Measurements from ENCODE around the gene CHCHD3.

Gene CHCHD3

GRCh38 chr7:133077394-133077793 is 4.5 kb downstream of the CHCHD3 start:
- H3K4me1 ChIP-seq (ENCODE audit: control insufficient read depth, insufficient read depth, low read length), result peaks cover 27% of the 10 kb centered on the region
- H3K27me3 ChIP-seq (ENCODE audit: control insufficient read depth, insufficient read depth, low read length), result no peaks in the 10 kb centered on the region
- H3K36me3 ChIP-seq (ENCODE audit: control insufficient read depth, insufficient read depth, low read length), result peaks cover 4% of the 10 kb centered on the region; the same call in 1 of the 2 replicates
- H3K9ac ChIP-seq (ENCODE audit: low read length), result no peak overlapping the region
- H3K4me3 ChIP-seq (ENCODE audit: low read depth, low read length), result no peak overlapping the region
- H3K9me3 ChIP-seq (ENCODE audit: control insufficient read depth, insufficient read depth, low read depth, low read length), result no peaks in the 10 kb centered on the region
- peak overlapping the region; percentile 36; the same call in 1 of the 2 replicates for H3K27ac ChIP-seq (ENCODE audit: low read depth, low read length)

- Histone ChIP-seq H3K9ac (ENCODE audit: low read length) (no peak overlapping the region), H3K4me3 (ENCODE audit: low read depth, low read length) (no peak overlapping the region), H3K36me3 (ENCODE audit: control insufficient read depth, insufficient read depth, low read length) (peaks cover 4% of the 10 kb centered on the region; the same call in 1 of the 2 replicates), H3K27me3 (ENCODE audit: control insufficient read depth, insufficient read depth, low read length) (no peaks in the 10 kb centered on the region), H3K27ac (ENCODE audit: low read depth, low read length) (no peak overlapping the region), H3K9me3 (ENCODE audit: control insufficient read depth, insufficient read depth, low read depth, low read length) (no peaks in the 10 kb centered on the region), H3K4me1 (ENCODE audit: control insufficient read depth, insufficient read depth, low read length) (peaks cover 33% of the 10 kb centered on the region)
These were observed 5.7 kb downstream of the CHCHD3 start for GRCh38 chr7:133076142-133076541.

GRCh38 chr7:133071506-133071905 is 10.4 kb downstream of the CHCHD3 start:
- H3K27me3 ChIP-seq (ENCODE audit: control insufficient read depth, insufficient read depth, low read length), result no peaks in the 10 kb centered on the region
- no peak overlapping the region for H3K4me3 ChIP-seq (ENCODE audit: low read depth, low read length)
- peaks cover 26% of the 10 kb centered on the region for H3K36me3 ChIP-seq (ENCODE audit: control insufficient read depth, insufficient read depth, low read length)
- H3K27ac ChIP-seq (ENCODE audit: low read depth, low read length), result no peak overlapping the region
- H3K4me1 ChIP-seq (ENCODE audit: control insufficient read depth, insufficient read depth, low read length), result peaks cover 12% of the 10 kb centered on the region
- no peaks in the 10 kb centered on the region for H3K9me3 ChIP-seq (ENCODE audit: control insufficient read depth, insufficient read depth, low read depth, low read length)
- H3K9ac ChIP-seq (ENCODE audit: low read length), result no peak overlapping the region

GRCh38 chr7:133070562-133070961 is 11.3 kb downstream of the CHCHD3 start:
- no peak overlapping the region for H3K27ac ChIP-seq (ENCODE audit: low read depth, low read length)
- H3K4me3 ChIP-seq (ENCODE audit: low read depth, low read length), result 0 out of 2 replicates have a peak overlapping the region, but pooled peaks have one; percentile 7
- no peak overlapping the region for H3K9ac ChIP-seq (ENCODE audit: low read length)
- H3K36me3 ChIP-seq (ENCODE audit: control insufficient read depth, insufficient read depth, low read length), result peaks cover 28% of the 10 kb centered on the region
- peaks cover 12% of the 10 kb centered on the region for H3K4me1 ChIP-seq (ENCODE audit: control insufficient read depth, insufficient read depth, low read length)
- no peaks in the 10 kb centered on the region for H3K27me3 ChIP-seq (ENCODE audit: control insufficient read depth, insufficient read depth, low read length)
- no peaks in the 10 kb centered on the region for H3K9me3 ChIP-seq (ENCODE audit: control insufficient read depth, insufficient read depth, low read depth, low read length)

- no peaks in the 10 kb centered on the region for H3K4me1 ChIP-seq (ENCODE audit: control insufficient read depth, insufficient read depth, low read length)
- H3K36me3 ChIP-seq (ENCODE audit: control insufficient read depth, insufficient read depth, low read length), result peaks cover 24% of the 10 kb centered on the region
- H3K9me3 ChIP-seq (ENCODE audit: control insufficient read depth, insufficient read depth, low read depth, low read length), result no peaks in the 10 kb centered on the region
- no peak overlapping the region for H3K9ac ChIP-seq (ENCODE audit: low read length)
- H3K27me3 ChIP-seq (ENCODE audit: control insufficient read depth, insufficient read depth, low read length), result no peaks in the 10 kb centered on the region
- H3K27ac ChIP-seq (ENCODE audit: low read depth, low read length), result no peak overlapping the region
- H3K4me3 ChIP-seq (ENCODE audit: low read depth, low read length), result no peak overlapping the region
These were observed 16.6 kb downstream of the CHCHD3 start for GRCh38 chr7:133065301-133065700.

- peaks cover 24% of the 10 kb centered on the region for H3K36me3 ChIP-seq (ENCODE audit: control insufficient read depth, insufficient read depth, low read length)
- H3K4me1 ChIP-seq (ENCODE audit: control insufficient read depth, insufficient read depth, low read length), result 0 out of 2 replicates have a peak, but pooled peaks cover 5% of the 10 kb centered on the region
- no peak overlapping the region for H3K4me3 ChIP-seq (ENCODE audit: low read depth, low read length)
- H3K9me3 ChIP-seq (ENCODE audit: control insufficient read depth, insufficient read depth, low read depth, low read length), result no peaks in the 10 kb centered on the region
- H3K27ac ChIP-seq (ENCODE audit: low read depth, low read length), result no peak overlapping the region
- H3K9ac ChIP-seq (ENCODE audit: low read length), result no peak overlapping the region
- no peaks in the 10 kb centered on the region for H3K27me3 ChIP-seq (ENCODE audit: control insufficient read depth, insufficient read depth, low read length)
These were observed 17.6 kb downstream of the CHCHD3 start for GRCh38 chr7:133064082-133064820.

- H3K9me3 ChIP-seq (ENCODE audit: control insufficient read depth, insufficient read depth, low read depth, low read length), result no peaks in the 10 kb centered on the region
- peaks cover 9% of the 10 kb centered on the region; the same call in 1 of the 2 replicates for H3K4me1 ChIP-seq (ENCODE audit: control insufficient read depth, insufficient read depth, low read length)
- H3K27me3 ChIP-seq (ENCODE audit: control insufficient read depth, insufficient read depth, low read length), result no peaks in the 10 kb centered on the region
- no peak overlapping the region for H3K9ac ChIP-seq (ENCODE audit: low read length)
- no peak overlapping the region for H3K27ac ChIP-seq (ENCODE audit: low read depth, low read length)
- no peak overlapping the region for H3K4me3 ChIP-seq (ENCODE audit: low read depth, low read length)
- peaks cover 4% of the 10 kb centered on the region; the same call in 1 of the 2 replicates for H3K36me3 ChIP-seq (ENCODE audit: control insufficient read depth, insufficient read depth, low read length)
These were observed 20.1 kb downstream of the CHCHD3 start for GRCh38 chr7:133061792-133062191.

GRCh38 chr7:133061357-133061756 is 20.5 kb downstream of the CHCHD3 start:
- Histone ChIP-seq H3K4me3 (ENCODE audit: low read depth, low read length) (no peak overlapping the region), H3K9me3 (ENCODE audit: control insufficient read depth, insufficient read depth, low read depth, low read length) (no peaks in the 10 kb centered on the region), H3K27me3 (ENCODE audit: control insufficient read depth, insufficient read depth, low read length) (no peaks in the 10 kb centered on the region), H3K36me3 (ENCODE audit: control insufficient read depth, insufficient read depth, low read length) (0 out of 2 replicates have a peak, but pooled peaks cover under 1% of the 10 kb centered on the region), H3K4me1 (ENCODE audit: control insufficient read depth, insufficient read depth, low read length) (peaks cover 9% of the 10 kb centered on the region; the same call in 1 of the 2 replicates), H3K27ac (ENCODE audit: low read depth, low read length) (no peak overlapping the region), H3K9ac (ENCODE audit: low read length) (no peak overlapping the region)

- Histone ChIP-seq H3K27me3 (ENCODE audit: control insufficient read depth, insufficient read depth, low read length) (no peaks in the 10 kb centered on the region), H3K27ac (ENCODE audit: low read depth, low read length) (no peak overlapping the region), H3K9ac (ENCODE audit: low read length) (no peak overlapping the region), H3K4me1 (ENCODE audit: control insufficient read depth, insufficient read depth, low read length) (peaks cover 11% of the 10 kb centered on the region; the same call in 1 of the 2 replicates), H3K36me3 (ENCODE audit: control insufficient read depth, insufficient read depth, low read length) (no peaks in the 10 kb centered on the region), H3K4me3 (ENCODE audit: low read depth, low read length) (no peak overlapping the region), H3K9me3 (ENCODE audit: control insufficient read depth, insufficient read depth, low read depth, low read length) (no peaks in the 10 kb centered on the region)
These were observed 21.9 kb downstream of the CHCHD3 start for GRCh38 chr7:133060004-133060403.

- Histone ChIP-seq H3K36me3 (ENCODE audit: control insufficient read depth, insufficient read depth, low read length) (no peaks in the 10 kb centered on the region), H3K27me3 (ENCODE audit: control insufficient read depth, insufficient read depth, low read length) (no peaks in the 10 kb centered on the region), H3K9me3 (ENCODE audit: control insufficient read depth, insufficient read depth, low read depth, low read length) (no peaks in the 10 kb centered on the region), H3K4me3 (ENCODE audit: low read depth, low read length) (no peak overlapping the region), H3K27ac (ENCODE audit: low read depth, low read length) (no peak overlapping the region), H3K4me1 (ENCODE audit: control insufficient read depth, insufficient read depth, low read length) (peaks cover 11% of the 10 kb centered on the region; the same call in 1 of the 2 replicates), H3K9ac (ENCODE audit: low read length) (no peak overlapping the region)
These were observed 22.6 kb downstream of the CHCHD3 start for GRCh38 chr7:133059263-133059662.

GRCh38 chr7:133056370-133057238 is 25.3 kb downstream of the CHCHD3 start:
- no peak overlapping the region for H3K4me3 ChIP-seq (ENCODE audit: low read depth, low read length)
- no peaks in the 10 kb centered on the region for H3K36me3 ChIP-seq (ENCODE audit: control insufficient read depth, insufficient read depth, low read length)
- no peak overlapping the region for H3K27ac ChIP-seq (ENCODE audit: low read depth, low read length)
- H3K9ac ChIP-seq (ENCODE audit: low read length), result no peak overlapping the region
- no peaks in the 10 kb centered on the region for H3K27me3 ChIP-seq (ENCODE audit: control insufficient read depth, insufficient read depth, low read length)
- peaks cover 20% of the 10 kb centered on the region; the same call in 1 of the 2 replicates for H3K4me1 ChIP-seq (ENCODE audit: control insufficient read depth, insufficient read depth, low read length)
- H3K9me3 ChIP-seq (ENCODE audit: control insufficient read depth, insufficient read depth, low read depth, low read length), result no peaks in the 10 kb centered on the region
